WI38 (cell line): Measurements from ENCODE around the gene TAC1.

Experiments
- H3K4me3 ChIP-seq: 2 replicates; pipeline ENCODE4 v1.5.1; 2011; ENCODE audit warnings: low read depth, mild to moderate bottlenecking, control low read depth, low read length
- TF ChIP-seq, protein P1 (sequence below): IDR thresholded peaks from 2 replicates; pipeline ENCODE4 v1.5.1; 2012; ENCODE audit warnings: low read depth, mild to moderate bottlenecking, control low read depth, low read length

TAC1 gene, protein sequence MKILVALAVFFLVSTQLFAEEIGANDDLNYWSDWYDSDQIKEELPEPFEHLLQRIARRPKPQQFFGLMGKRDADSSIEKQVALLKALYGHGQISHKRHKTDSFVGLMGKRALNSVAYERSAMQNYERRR

DNA sequence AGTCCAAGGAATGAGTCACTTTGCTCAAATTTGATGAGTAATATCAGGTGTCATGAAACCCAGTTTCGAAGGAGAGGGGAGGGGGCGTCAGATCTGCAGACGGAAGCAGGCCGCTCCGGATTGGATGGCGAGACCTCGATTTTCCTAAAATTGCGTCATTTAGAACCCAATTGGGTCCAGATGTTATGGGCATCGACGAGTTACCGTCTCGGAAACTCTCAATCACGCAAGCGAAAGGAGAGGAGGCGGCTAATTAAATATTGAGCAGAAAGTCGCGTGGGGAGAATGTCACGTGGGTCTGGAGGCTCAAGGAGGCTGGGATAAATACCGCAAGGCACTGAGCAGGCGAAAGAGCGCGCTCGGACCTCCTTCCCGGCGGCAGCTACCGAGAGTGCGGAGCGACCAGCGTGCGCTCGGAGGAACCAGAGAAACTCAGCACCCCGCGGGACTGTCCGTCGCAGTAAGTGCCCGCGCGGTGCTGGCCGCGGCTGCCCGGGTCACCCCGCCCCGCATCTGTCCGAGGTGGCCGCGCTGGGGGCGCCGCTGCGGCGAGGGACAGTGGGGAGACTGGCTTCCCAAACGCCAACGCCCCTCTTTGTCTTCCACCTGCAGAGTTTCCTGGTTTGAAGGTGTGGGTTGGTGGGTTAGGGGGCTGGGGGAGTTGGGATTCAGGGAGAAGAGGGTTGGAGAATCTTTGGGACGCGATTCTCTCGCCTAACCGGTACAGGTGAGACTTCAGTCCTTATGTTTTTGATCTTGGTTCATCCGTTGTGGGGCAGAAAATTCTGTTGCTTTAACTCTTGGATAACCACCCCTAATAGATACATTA lies at the start of gene TAC1:
TSS of gene TAC1 (plus strand) at position 351 of the 829 bp plus-strand sequence. CDS start 527 bp downstream, outside the sequence.
- H3K4me3 ChIP-seq, result 0 out of 2 replicates have a peak within 1 kb of the TSS, but pooled peaks have one; percentile 0
- TF ChIP-seq, protein P1, sequence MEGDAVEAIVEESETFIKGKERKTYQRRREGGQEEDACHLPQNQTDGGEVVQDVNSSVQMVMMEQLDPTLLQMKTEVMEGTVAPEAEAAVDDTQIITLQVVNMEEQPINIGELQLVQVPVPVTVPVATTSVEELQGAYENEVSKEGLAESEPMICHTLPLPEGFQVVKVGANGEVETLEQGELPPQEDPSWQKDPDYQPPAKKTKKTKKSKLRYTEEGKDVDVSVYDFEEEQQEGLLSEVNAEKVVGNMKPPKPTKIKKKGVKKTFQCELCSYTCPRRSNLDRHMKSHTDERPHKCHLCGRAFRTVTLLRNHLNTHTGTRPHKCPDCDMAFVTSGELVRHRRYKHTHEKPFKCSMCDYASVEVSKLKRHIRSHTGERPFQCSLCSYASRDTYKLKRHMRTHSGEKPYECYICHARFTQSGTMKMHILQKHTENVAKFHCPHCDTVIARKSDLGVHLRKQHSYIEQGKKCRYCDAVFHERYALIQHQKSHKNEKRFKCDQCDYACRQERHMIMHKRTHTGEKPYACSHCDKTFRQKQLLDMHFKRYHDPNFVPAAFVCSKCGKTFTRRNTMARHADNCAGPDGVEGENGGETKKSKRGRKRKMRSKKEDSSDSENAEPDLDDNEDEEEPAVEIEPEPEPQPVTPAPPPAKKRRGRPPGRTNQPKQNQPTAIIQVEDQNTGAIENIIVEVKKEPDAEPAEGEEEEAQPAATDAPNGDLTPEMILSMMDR, result no peak

DNA sequence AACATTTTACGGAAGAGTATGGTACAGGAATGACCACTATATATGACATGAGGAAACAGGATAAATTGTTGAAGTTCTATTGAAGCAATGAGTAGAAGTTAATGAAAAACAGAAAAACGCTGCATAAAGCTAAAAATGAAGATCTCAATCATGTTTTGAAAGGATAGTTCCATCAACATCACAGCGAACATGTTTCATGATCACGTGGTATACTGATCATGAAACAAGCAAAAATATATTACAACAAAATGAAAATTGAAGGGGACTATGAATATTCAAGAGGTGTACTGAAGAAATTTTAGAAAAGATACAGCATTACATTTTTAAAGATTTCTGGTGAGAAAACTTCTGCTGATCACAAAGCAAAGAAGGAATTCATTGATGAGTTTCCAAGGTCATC lies 45.9 kb upstream of the TAC1 start:
- no peak overlapping the region for H3K4me3 ChIP-seq
- TF ChIP-seq, protein P1, result no peak

DNA sequence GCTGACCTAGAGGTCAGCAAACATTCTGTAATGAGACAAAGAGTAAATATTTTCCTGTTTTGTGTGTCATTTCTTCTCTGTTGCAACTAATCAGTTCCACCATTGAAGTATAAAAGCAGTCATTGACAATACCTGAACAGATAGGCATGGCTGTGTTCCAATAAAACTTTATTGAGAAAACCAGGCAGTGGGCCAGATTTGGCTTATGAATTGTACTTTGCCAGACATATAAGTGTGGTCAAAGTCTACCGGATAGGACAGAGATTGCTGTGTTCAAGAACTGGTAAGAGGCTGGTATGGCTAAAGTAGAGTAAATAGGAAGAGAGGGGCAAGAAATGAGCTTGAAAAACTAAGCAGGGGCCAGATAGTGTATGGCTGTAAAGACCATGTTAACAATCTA lies 38.3 kb upstream of the TAC1 start:
- TF ChIP-seq, protein P1, result no peak
- no peak overlapping the region for H3K4me3 ChIP-seq

DNA sequence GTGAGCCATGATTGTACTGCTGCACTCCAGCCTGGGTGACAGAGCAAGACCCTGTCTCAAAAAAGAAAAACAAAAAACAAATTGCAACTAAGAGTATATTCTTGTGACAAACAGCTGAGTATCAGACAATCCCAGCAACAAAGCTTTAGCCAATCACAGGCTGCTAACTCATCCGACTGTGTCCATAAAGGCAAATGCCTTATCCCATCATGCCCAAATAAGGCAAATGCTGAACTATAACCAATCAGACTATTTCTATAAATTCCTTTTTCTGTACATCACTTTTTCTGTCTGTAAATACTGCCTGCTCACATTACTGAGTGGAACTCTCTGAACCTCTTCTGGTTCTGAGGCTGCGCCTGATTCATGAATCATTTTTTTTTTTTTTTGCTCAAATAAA lies 37.5 kb upstream of the TAC1 start:
- TF ChIP-seq, protein P1, result no peak
- H3K4me3 ChIP-seq, result no peak overlapping the region

DNA sequence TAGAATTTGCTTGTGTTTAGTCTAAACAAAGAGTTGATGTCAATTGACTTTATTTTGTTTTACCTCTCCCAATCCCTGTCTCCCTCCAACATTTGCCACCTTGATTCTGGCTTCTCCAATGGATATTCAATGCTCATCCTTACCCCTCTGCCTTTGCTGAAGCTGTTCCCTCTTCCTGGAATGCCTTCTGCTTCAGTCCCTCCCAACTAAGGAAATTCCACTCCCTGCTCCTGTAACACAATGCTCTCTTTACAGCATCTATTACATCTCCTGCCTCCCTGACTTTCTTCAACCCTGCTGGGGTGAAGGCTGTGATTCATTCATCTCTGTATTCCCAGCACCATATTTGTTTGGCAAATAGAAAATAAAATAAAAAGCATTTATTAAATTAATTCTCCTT lies 34.5 kb upstream of the TAC1 start:
- TF ChIP-seq, protein P1, result no peak
- H3K4me3 ChIP-seq, result no peak overlapping the region

DNA sequence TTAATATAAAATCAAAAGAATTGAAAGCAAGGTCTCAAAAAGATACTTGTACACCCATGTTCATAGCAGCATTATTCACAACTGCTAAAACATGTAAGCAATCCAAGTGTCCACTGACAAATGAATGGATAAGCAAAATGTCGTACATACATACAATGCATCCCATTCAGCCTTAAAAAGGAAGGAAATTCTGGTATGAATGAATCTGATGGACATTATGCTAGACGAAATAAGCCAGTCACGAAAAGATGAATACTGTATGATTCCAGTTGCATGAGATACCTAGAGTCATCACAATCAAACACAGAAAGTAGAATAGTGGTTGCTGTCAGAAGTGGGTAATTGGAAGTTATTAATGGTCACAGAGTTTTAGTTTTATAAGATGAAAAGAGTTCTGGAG lies 9.5 kb upstream of the TAC1 start:
- no peak overlapping the region for H3K4me3 ChIP-seq
- TF ChIP-seq, protein P1, result no peak

DNA sequence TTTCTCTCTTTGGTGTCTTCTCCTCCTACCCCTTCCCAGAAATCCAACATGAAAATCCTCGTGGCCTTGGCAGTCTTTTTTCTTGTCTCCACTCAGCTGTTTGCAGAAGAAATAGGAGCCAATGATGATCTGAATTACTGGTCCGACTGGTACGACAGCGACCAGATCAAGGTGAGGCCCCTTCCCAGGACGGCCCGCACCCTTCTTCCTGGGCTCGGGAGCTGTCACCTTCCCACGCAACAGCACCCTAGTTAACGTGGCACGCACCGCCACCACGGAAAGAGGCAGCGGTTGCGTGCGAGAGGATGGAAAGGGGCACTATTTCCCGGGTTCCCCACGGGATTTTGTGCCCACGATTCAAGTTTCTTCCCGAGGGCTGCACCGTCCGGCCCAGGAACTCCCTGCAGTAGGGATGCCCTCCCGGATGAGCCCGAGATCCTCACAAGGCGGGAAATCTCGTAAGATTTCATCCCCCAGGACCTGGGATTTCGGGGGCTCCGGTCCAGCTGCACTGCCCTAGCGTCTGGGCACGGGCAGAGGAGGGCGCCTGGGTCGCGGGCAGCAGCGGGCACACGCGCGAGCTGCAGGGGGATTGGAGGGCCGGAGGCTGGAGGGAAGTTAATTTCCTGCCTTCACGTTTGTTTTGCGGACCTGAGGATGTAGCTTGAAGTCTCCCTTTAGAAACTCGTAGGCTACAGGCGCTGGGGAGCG lies 834 bp downstream of the TAC1 start:
- H3K4me3 ChIP-seq, result no peak overlapping the region
- TF ChIP-seq, protein P1, result no peak
